ENCODE measurements around the gene SLC25A29. TPM values are rescaled to one million over a fixed set of nuclear protein-coding genes. Genes with fewer than 3 reads are reported as not detected.
"Not testable (repeated sequence)": the region's sequence is repeated elsewhere in the genome, so short reads cannot be mapped to it uniquely, and the experiment has no call there.

Gene SLC25A29
- total RNA-seq, 4 donors from 2014 or later = 92.2 to 276 (median 173) TPM

- 83 to 84% methylated on average over 26 of the region's 26 CpGs for WGBS, 2 donors
- H3K4me1 ChIP-seq = peaks cover 0 to 22% (median 0%) of the 10 kb centered on the region in 4 donors
- no peaks in the 10 kb centered on the region for H3K36me3 ChIP-seq
- no peak for DNase-seq (ENCODE audit: low spot score in 2 of 2)
- peaks cover 0 to 7% of the 10 kb centered on the region in 2 donors for H3K27me3 ChIP-seq
- H3K4me3 ChIP-seq = no peak overlapping the region
- TF ChIP-seq, protein P1, sequence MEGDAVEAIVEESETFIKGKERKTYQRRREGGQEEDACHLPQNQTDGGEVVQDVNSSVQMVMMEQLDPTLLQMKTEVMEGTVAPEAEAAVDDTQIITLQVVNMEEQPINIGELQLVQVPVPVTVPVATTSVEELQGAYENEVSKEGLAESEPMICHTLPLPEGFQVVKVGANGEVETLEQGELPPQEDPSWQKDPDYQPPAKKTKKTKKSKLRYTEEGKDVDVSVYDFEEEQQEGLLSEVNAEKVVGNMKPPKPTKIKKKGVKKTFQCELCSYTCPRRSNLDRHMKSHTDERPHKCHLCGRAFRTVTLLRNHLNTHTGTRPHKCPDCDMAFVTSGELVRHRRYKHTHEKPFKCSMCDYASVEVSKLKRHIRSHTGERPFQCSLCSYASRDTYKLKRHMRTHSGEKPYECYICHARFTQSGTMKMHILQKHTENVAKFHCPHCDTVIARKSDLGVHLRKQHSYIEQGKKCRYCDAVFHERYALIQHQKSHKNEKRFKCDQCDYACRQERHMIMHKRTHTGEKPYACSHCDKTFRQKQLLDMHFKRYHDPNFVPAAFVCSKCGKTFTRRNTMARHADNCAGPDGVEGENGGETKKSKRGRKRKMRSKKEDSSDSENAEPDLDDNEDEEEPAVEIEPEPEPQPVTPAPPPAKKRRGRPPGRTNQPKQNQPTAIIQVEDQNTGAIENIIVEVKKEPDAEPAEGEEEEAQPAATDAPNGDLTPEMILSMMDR (IDR thresholded peaks at IDR 0.05) = no peak
- TF ChIP-seq EP300 (IDR thresholded peaks at IDR 0.05) = no peak
- TF ChIP-seq POLR2A (IDR thresholded peaks at IDR 0.05) = no peak
- no peak overlapping the region for H3K27ac ChIP-seq
- no peaks in the 10 kb centered on the region for H3K9me3 ChIP-seq
Observed at GRCh38 chr14:100313464-100314230, 7.4 kb upstream of the SLC25A29 start.

DNA sequence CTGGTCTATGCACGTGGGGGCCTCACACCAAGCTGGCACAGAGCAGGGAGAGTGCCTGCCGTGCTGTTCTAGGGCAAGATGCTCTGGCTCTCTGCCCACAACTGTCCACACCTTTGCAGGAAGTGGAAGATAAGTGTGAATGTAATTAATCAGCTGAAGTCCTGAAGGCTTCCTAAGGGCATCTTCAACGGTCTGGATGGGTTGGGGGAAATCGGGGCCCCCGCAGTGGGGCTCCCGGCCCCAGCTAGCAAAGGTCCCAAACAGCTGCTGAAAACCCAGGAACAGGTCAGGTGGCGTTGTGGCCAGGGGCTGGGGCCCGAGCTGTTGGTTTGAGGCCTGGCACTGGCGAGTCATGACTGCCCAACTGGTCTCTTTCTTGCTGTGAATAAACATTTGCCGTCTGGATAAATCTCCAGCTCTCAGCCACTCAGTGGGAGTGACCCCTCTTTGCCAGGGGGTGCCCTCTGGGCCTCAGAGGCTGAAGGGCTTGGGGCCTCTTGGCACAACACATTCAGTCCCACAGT is 6.7 kb upstream of the SLC25A29 start:
- Histone ChIP-seq H3K9me3 (no peaks in the 10 kb centered on the region), H3K36me3 (no peaks in the 10 kb centered on the region), H3K4me3 (no peak overlapping the region), H3K27me3 (peaks cover 0 to 7% of the 10 kb centered on the region in 2 donors), H3K27ac (no peak overlapping the region), H3K4me1 (peaks cover 0 to 20% (median 1%) of the 10 kb centered on the region in 4 donors)
- no peak for DNase-seq (ENCODE audit: low spot score in 2 of 2)
- TF ChIP-seq EP300 (IDR thresholded peaks at IDR 0.05) (no peak), POLR2A (IDR thresholded peaks at IDR 0.05) (no peak)
- TF ChIP-seq, protein P1 (IDR thresholded peaks at IDR 0.05) = no peak
- WGBS, 2 donors = 42 to 56% methylated on average over 7 to 10 of the region's 10 CpGs

DNA sequence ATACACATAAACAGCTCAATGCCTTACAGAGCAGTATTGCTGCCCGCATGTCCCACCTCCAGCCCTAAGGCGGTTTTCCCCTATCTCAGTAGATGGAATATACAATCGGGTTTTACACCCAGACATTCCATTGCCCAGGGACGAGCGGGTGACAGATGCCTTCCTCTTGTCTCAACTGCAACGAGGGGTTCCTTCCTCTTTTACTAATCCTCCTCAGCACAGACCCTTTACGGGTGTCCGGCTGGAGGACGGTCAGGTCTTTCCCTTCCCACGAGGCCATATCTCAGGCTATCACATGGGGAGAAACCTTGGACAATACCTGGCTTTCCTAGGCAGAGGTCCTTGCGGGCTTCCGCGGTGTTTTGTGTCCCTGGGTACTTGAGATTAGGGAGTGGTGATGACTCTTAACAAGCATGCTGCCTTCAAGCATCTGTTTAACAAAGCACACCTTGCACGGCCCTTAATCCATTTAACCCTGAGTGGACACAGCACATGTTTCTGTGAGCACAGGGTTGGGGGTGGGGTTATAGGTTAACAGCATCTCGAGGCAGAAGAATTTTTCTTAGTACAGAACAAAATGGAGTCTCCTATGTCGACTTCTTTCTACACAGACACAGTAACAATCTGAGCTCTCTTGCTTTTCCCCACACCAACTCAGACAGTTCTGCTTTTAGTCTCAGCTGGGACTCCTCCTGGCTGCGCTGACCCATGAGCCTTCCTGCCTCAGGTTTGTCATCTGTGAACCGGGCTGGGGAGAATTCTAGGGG is 6.0 kb upstream of the SLC25A29 start:
- H3K9me3 ChIP-seq; H3K27ac ChIP-seq; H3K36me3 ChIP-seq; H3K27me3 ChIP-seq; H3K4me3 ChIP-seq; DNase-seq (ENCODE audit: low spot score in 2 of 2): not testable (repeated sequence)
- 24 to 26% methylated on average over 15 to 18 of the region's 18 CpGs for WGBS, 2 donors
- peaks cover 0 to 23% (median 8%) of the 10 kb centered on the region in 4 donors for H3K4me1 ChIP-seq

DNA sequence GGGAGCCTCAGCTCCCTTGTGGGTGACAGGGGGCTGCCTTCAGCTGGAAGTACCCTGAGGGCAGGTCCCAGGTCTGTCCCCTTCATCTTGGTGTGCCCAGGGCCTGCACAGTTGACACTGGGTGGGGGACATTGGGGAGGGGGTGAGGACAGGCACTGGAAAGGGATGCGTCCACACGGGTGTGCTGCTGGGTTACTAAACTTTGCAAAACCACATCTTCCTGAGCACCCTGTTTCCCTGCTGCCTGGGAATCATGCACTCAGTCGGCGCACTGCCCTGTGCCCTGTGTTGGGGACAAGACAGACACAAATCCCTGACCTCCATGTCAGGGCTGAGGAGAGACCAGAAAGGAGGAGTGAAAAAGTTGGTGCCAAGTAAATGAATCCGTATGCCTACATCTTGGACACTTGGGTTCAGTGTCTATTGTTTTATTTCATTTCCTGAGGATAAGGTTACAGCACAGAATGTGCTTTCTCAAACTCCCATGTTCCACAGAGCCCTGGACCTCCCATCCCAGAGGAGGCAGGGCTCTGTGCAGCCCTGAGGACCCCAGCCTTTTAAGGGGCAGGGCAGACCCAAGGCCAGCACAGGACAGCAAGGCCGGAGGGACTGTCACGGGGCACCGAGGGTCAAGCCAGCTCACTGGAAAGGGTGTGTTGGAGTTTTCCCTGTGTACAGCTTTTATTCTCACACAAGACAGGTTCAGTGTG is 2.9 kb upstream of the SLC25A29 start:
- 55 to 63% methylated on average over 8 of the region's 8 CpGs for WGBS, 2 donors
- no peak for DNase-seq (ENCODE audit: low spot score in 2 of 2)
- H3K9me3 ChIP-seq = no peaks in the 10 kb centered on the region
- peaks cover 0 to 7% of the 10 kb centered on the region in 2 donors for H3K27me3 ChIP-seq
- peak overlapping the region in 1 of 4 donors; percentile 97 for H3K27ac ChIP-seq
- TF ChIP-seq EP300 (IDR thresholded peaks at IDR 0.05) (no peak), POLR2A (IDR thresholded peaks at IDR 0.05) (no peak)
- TF ChIP-seq, protein P1 (IDR thresholded peaks at IDR 0.05) = no peak
- peaks cover 0 to 40% (median 23%) of the 10 kb centered on the region in 4 donors for H3K4me1 ChIP-seq
- H3K36me3 ChIP-seq = no peaks in the 10 kb centered on the region
- no peak overlapping the region for H3K4me3 ChIP-seq

- H3K4me1 ChIP-seq = peaks cover 0 to 47% (median 24%) of the 10 kb centered on the region in 4 donors
- DNase-seq (ENCODE audit: low spot score in 2 of 2); H3K9me3 ChIP-seq; H3K4me3 ChIP-seq; H3K27me3 ChIP-seq; H3K36me3 ChIP-seq: not testable (repeated sequence)
- peak overlapping the region in 1 of 4 donors; percentile 97 for H3K27ac ChIP-seq
- whole genome bisulfite sequencing, 2 donors = 76 to 77% methylated on average over 6 of the region's 6 CpGs
Observed at GRCh38 chr14:100308427-100308792, 2.2 kb upstream of the SLC25A29 start.
